ENCODE measurements around the gene SLC34A2.

- TF ChIP-seq EZH2phosphoT487 (IDR thresholded peaks at IDR 0.05; ENCODE audit: low read depth) = no peak
- TF ChIP-seq CTCF (IDR thresholded peaks at IDR 0.05; ENCODE audit: low read depth, low read length) = no peak
These were observed 45.7 kb upstream of the SLC34A2 start for GRCh38 chr4:25609976-25610375.

Measured in OCI-LY3 (cell line).